Subcutaneous preadipocyte (primary cell): ENCODE measurements around the gene SNW1. TPM values are rescaled to one million over a fixed set of nuclear protein-coding genes. Genes with fewer than 3 reads are reported as not detected.

Experiments used
- total RNA-seq: library from RNA; depleted of rRNA; stranded (reverse); fragments of >200 nt; gene quantifications from 2 replicates; pipeline ENCODE4 v1.2.3, GENCODE V29; 2012

SNW1 gene
- total RNA-seq = 58.6 and 62.8 TPM in 2 replicates

DNA sequence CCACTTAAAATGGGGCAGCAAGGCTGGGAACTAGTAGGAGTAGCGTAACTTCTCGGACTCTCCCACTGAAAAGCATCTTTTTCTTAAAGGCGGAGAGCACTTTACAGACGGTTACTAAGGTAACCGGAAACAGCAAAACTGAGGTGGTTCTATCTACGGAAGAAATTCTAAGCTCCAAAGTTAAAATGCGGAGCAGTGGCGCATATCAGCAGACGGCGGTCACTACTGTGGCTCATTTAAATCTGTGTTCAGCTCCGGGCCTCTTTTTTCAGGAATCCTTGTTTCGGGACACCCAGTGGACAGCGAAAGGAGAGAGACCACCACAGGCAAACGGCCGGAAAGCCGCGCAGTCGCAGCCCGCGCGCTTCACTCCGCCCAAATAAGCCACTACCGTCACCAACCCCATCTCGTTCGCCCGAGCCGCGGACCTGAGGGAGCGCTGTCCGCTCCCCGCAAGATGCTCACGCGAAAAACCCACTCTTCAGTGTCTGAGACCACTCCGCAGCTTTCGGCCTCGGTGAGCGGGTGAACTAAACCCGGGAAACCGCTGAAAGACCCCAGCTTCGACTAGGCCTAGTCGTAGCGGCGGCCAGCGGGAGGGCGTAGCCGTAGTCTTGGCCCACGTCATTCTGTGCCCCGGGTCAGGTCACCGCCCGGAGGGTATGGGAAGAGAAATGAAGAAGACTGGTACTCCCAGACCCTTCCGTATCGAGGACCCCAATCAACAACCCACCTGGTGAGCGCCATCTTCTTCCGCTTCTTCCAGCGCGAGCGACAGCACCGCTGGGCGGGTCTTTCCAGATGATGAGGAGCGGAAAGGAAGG, at the start of gene SNW1:
Gene SNW1, minus strand, starts transcription at position 776 of the 824 bp plus-strand sequence. Its CDS starts 29 bp downstream, at position 747.

DNA sequence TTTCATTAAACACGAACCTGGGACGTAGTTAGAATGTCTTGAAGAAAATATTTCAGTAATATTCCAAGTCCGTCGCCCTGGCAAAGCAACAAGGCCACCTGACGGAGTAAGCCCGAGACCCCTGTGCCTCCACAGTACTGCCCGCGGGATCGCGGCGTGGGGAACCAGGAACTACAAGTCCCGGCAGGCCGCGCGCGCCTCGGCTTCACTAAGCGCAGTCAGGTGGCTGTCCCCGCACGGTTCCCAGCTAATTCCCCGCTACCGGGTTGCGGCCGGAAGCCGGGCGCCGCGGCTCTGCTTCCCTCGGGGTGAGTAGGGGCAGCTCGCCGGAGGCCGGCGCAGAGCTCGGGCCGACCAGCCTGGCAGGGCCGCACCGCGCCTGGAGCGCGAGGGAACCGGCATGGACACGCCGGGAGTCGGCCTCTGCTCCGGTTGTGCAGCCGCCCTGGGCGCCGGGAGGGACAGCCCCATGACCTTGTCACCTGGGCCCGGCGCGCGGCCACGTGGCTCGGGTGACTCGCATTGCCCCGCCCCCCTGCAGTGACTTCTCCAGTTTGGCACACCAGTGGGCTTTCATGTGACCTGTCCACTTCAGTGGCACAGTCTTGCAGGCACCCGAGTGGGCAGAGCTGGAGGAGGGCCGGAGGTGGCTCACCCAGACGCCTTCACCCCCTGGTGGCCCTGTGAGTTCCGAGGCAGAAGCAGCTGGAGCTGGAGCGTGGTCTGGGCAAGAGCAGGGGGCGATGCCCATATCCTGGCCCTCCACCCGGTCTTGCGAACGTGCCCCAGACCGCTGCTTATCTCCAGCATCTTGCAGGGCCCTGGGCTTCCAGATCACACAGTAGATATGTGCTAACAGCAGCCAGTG, 39.1 kb upstream of the SNW1 start, which contains the start of gene ADCK1:
Gene ADCK1, plus strand, starts transcription at position 247 of the 868 bp plus-strand sequence. CDS start 18,870 bp downstream, outside the sequence.

DNA sequence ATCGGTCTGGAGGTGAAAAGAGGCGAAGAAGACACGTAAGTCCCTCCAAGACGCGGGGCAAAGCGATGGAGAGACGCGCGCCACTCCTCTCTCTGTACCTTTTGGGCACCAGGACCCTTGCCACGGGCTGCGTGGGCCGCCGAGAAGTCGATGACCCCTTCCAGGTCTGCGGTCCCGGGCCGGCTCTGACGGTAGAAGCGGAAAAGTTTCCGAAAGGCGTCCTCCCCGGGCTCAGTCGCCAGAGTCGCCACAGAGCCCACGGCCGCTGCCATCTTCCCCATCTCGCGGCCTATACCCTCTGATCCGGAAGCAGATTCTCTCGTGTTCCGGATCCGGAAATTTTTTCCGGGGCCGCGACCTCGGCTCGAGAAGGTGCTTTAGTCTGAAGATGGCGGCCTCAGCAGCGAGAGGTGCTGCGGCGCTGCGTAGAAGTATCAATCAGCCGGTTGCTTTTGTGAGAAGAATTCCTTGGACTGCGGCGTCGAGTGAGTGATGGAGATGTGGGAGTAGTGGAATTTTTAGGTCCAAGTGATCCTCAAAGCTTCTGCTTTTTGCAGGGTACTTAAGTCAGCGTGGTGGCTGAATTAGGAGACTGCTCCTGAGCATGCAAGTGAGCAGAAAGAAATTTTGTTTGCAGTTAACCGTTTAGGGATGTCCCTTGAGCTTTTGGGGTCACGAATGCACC, 53.1 kb downstream of the SNW1 start, which contains the start of the genes ALKBH1 and SLIRP:
Gene ALKBH1, minus strand, starts transcription at position 300 of the 685 bp plus-strand sequence. Its CDS starts 19 bp downstream, at position 281.
Gene SLIRP, plus strand, starts transcription at position 380 of the 685 bp plus-strand sequence. Its CDS starts 9 bp downstream, at position 389.

Other genes starting within 250 kb of the SNW1 start
- 22.8 and 30.5 TPM in 2 replicates for gene SPTLC2, start 144.5 kb downstream of the SNW1 start, total RNA-seq
- gene ALKBH1, start 53.1 kb downstream of the SNW1 start, total RNA-seq = 10.7 and 10.9 TPM in 2 replicates
- gene SLIRP, start 53.1 kb downstream of the SNW1 start, total RNA-seq = 110 and 132 TPM in 2 replicates
- 3.5 and 7.0 TPM in 2 replicates for gene ADCK1, start 39.0 kb upstream of the SNW1 start, total RNA-seq